EH (cell line): Measurements from ENCODE around the gene MAP3K8.
"Not testable (repeated sequence)": the region's sequence is repeated elsewhere in the genome, so short reads cannot be mapped to it uniquely, and the experiment has no call there.

Source experiments
- DNase-seq: peaks from one replicate; pipeline ENCODE4 v3.0.0-alpha.2; 2015; ENCODE audit warnings: low read depth

The MAP3K8 gene

GRCh38 chr10:30422981-30423654, 10.9 kb upstream of the MAP3K8 start:
- DNase-seq: peak; percentile 80

GRCh38 chr10:30423655-30424275, 10.2 kb upstream of the MAP3K8 start:
- not testable (repeated sequence) for DNase-seq

GRCh38 chr10:30425336-30426075, 8.5 kb upstream of the MAP3K8 start:
- no peak for DNase-seq

GRCh38 chr10:30430544-30431298, 3.3 kb upstream of the MAP3K8 start:
- DNase-seq: no peak

- peak; percentile 42 for DNase-seq
Measured at GRCh38 chr10:30431435-30431911, 2.5 kb upstream of the MAP3K8 start.

GRCh38 chr10:30432622-30433305, 1.2 kb upstream of the MAP3K8 start:
- no peak for DNase-seq

- DNase-seq: peak; percentile 87
Measured at GRCh38 chr10:30433306-30433729, 666 bp upstream of the MAP3K8 start.

- DNase-seq: peak; percentile 83
Measured at GRCh38 chr10:30434273-30435072, 489 bp downstream of the MAP3K8 start.

- DNase-seq: peak; percentile 65
Measured at GRCh38 chr10:30435073-30435422, 1.1 kb downstream of the MAP3K8 start.

GRCh38 chr10:30435499-30436167, 1.6 kb downstream of the MAP3K8 start:
- peak; percentile 43 for DNase-seq

GRCh38 chr10:30436191-30436611, 2.2 kb downstream of the MAP3K8 start:
- peak; percentile 91 for DNase-seq

GRCh38 chr10:30436671-30437030, 2.7 kb downstream of the MAP3K8 start:
- no peak for DNase-seq

- DNase-seq: peak; percentile 76
Measured at GRCh38 chr10:30437031-30437841, 3.3 kb downstream of the MAP3K8 start.

GRCh38 chr10:30438021-30438850, 4.3 kb downstream of the MAP3K8 start:
- DNase-seq: peak; percentile 57

GRCh38 chr10:30439931-30440330, 5.9 kb downstream of the MAP3K8 start:
- DNase-seq: no peak

- DNase-seq: no peak
Measured at GRCh38 chr10:30442019-30442606, 8.1 kb downstream of the MAP3K8 start.

GRCh38 chr10:30443049-30443448, 9.1 kb downstream of the MAP3K8 start:
- no peak for DNase-seq

- DNase-seq: peak; percentile 97
Measured at GRCh38 chr10:30445711-30446110, 11.7 kb downstream of the MAP3K8 start.
